Fibroblast of peridontal ligament (primary cell): ENCODE results near the gene KIAA0319L.
A peak's percentile ranks its signal among the peaks of the same experiment; 100 is the strongest.
"Not testable (repeated sequence)": the region's sequence is repeated elsewhere in the genome, so short reads cannot be mapped to it uniquely, and the experiment has no call there.

Experiments used
- DNase-seq: peaks from one replicate; pipeline ENCODE4 v3.0.0-alpha.2; 2010; ENCODE audit errors: extremely low read depth

Gene KIAA0319L

DNA sequence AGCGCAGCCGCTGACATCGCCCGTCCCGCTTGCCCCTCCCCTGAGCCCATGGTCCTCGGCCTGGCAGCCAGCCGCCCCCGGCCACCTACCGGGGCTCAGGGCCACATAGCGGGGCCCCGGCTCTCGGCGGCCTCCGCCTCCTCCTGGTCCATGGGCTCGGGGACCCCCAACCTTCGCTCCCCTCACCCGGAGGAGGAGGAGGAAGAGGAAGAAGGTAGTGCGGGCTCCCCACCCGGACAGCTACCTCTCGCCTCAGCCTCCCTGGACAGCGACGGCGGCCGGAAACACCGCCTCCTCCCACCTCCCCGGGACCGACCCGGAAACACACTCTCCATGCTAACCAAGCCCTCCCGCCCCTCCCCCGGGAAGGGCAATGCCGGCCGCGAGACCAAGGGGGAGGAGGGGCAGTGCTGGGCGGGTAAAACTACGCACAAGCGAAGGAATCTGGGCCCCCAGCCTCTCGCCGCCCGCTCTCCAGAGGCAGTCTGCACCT lies at the start of gene KIAA0319L:
TSS of gene KIAA0319L (minus strand) at position 286 of the 493 bp plus-strand sequence. CDS start 2,912 bp downstream, outside the sequence.
- no peak for DNase-seq

GRCh38 chr1:35605867-35606182 lies 48.6 kb upstream of the KIAA0319L start:
- peak; percentile 55 for DNase-seq

DNA sequence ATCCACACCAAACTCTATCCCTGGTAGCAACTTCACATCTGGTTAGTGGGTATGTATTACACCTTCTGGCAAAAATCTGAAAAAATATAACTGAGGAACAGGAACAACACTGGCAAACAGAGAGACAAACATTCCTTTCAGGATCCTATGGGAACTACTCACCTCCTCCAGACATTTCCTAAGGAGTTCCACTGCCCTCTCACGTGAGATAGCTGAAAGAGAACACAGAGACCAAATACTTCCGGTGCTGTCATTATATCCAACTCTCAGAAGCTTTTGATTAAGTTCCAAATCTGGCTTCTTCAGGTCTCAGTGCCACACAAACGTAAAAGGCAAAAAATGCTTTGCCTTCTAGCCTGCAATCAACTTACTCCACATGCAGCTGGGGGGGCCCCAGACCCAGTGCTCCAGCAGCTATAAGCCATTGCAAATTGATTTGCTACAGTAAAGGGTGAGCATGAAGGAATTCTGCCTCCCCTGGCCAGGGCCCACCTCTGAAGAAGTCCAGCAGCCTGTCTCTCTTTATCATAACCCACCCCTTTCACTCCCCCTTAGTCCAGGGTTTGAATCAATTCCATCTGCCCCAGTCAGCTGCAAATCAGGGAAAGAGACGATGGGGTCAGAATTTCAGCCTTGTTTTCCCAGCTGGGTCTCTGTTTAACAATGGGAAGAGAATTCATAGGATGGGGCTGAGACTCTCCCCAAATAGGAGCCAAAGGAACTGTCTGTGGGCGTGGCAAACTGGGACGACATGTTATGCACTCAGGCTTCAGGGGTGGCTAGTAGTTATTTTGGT lies 48.1 kb upstream of the KIAA0319L start:
- DNase-seq = peak; percentile 15

- no peak for DNase-seq
Measured at GRCh38 chr1:35603941-35604340, 46.7 kb upstream of the KIAA0319L start.

GRCh38 chr1:35603468-35603867 lies 46.3 kb upstream of the KIAA0319L start:
- no peak for DNase-seq

DNA sequence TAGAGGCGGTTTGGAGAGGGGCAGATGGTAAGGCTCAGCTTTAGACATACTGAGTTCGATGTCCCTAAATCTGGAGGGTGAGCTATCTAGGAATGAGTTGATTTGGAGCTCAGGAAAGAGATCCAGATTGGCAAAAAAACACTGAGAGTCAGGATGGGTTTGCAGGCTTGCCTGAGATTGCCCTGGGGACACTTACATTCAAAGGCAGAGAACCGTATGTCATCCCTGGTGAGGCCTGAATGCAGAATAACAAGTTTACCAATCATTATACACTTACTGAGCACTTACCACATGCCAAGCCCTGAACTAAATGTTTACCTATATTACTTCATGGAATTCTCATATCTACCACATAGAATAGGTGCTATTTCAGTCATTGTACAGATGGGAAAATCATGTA lies 43.4 kb upstream of the KIAA0319L start:
- no peak for DNase-seq

GRCh38 chr1:35599411-35599810 lies 42.2 kb upstream of the KIAA0319L start:
- no peak for DNase-seq

DNA sequence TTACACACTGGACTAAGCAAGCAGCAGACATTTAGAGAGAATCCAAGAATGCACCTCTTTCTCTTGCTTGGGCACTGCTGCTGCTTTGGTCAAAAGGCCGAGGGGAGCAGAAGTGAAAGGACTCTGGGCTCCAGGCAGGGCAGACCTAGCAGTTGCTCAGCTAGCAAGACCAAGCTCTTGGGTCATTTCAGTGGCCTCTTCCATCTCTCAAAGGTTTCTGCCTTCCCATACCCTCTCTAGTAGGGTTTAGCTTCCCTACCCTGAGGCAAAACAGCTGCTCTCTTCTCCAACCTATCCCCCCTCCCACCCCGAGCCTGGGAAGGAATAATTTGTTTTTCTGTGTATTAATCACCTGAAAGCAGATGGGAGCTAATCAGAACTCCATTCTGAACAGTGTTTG lies 41.7 kb upstream of the KIAA0319L start:
- no peak for DNase-seq

GRCh38 chr1:35597870-35598269 lies 40.7 kb upstream of the KIAA0319L start:
- DNase-seq = no peak

DNA sequence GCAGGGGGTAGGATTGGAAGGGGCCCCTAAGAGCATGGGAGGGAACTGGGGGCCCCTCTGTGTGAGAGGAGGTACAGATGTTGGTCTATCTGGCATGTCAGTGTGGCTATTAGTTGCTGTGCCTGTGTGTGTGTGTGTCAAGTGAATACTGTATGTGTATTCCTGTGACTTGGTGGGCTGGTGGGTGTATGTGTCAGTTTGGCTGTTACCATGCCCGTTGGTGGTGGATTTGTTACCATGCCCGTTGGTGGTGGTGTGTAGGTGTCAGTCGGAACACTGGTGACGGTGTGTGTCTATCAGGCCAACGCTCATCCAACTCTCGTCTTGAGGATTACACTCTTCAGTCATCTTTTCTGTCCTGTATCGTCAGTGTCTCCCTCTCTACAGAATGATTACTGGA lies 38.5 kb upstream of the KIAA0319L start:
- DNase-seq = no peak

- no peak for DNase-seq
Measured at GRCh38 chr1:35594005-35594760, 37.0 kb upstream of the KIAA0319L start.

DNA sequence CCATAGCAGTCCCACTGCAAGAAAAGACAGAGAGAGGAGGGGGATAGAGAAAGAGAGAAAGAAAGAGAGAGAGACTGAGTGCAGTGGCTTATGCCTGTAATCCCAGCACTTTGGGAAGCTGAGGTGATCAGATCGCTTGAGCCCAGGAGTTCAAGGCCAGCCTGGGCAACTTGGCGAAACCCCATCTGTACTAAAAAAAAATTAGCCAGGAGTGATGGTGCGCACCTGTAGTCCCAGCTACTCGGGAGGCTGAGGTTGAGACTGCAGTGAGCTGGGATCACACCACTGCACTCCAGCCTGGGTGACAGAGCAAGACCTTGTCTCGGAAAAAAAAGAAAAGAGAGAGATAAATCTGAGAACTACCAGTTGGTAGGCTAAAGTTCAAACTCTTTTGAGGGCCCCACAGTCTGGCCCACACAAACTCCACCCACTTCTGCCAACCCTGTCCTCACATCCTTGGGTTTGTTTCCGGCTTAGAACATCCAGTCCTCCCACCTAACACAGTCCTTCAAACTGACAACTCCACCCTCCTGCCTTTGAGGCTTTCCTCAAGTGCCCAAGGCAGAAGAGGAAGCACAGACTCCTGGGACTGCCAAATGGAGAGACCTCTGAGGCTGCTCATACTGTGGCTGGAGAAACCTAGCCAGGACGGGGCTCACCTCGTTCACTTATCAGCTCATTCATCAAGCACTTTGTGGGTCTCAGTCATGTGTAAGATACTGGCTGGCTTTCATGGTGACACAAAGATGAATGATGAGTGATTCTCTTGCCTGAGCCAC lies 36.0 kb upstream of the KIAA0319L start:
- no peak for DNase-seq

- no peak for DNase-seq
Measured at GRCh38 chr1:35591211-35591610, 34.0 kb upstream of the KIAA0319L start.

- DNase-seq = no peak
Measured at GRCh38 chr1:35590476-35591040, 33.4 kb upstream of the KIAA0319L start.

DNA sequence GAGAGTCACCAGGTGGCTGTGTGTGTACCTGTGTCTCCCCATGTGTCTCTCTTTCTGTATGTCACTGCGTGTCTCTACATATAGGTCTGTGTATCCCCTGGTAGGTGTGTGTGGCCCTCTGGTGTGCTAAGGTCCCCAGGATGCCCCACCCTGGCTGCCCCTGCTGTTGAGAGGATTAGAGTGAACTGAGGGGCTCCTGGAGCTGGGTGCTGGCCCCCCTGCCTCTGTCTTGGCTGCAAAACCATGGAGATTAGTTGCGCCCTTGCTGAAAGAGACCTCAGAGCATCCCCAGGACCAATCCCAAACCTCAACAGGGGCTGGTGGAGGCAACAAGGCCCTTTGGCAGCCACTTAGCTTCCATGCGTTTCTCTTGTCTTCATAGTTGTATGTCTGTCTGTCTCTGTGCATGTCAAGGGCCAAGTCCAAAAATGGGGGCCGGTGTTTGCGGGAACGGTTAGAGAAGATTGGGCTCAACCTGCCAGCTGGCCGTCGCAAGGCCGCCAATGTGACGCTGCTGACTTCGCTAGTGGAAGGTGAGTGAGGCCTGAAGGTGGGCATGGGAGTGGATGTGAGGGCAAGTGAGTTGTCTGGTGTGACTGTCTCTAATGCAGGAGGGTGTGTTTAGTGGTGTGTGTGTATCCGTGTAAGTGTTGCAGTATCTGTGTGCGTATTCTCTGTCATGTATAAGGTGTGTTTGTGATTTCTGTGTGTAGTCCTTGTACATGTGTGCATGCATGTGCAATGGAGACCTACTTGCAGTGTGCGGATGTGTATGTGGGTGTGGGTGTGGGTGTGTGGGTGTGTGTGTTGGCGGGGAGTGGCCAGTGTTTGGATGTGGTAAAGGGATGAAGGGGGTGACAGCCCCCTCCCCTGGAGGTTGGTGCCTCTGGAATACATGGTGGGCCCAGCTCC lies 32.6 kb upstream of the KIAA0319L start:
- no peak for DNase-seq

GRCh38 chr1:35588197-35588910 lies 31.2 kb upstream of the KIAA0319L start:
- no peak for DNase-seq

DNA sequence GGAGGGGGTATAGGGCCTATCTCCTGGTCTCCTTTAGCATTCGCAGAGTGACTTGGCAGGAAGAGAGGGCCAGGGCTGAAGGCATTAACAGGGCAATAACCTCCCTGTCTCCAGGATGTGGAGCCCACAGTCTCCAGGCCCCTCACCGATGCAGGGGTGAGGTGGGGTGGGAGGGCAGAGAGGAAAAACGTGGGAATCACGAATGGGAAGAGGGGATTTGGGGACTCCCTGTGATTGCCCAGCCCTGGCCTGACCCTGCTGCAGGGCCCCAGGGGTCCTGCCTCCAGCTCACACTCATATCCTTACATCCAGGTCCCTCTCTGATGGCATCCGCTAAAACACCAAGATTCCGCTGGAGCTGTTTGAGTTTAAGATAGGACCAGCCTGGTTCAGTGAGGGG lies 30.5 kb upstream of the KIAA0319L start:
- DNase-seq = no peak

DNA sequence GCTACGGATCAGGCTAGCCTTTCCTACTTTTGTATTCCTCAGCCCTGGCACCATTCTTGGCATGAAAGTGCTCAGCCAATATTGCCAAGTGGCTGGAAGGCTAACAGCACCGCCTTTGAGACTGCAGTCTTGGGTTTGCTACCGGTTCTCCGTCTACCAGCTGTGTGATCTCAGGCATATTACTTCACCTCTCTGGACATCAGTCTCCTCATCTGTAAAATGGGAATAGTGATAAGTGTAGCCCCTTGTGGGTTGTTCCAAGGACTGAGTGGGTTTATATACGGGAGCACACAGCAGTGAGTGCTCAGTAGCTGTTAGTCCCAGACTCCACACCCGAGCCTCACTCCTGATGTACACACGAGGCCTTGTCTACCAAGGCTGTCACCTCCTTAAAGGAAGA lies 29.6 kb upstream of the KIAA0319L start:
- DNase-seq = no peak

- not testable (repeated sequence) for DNase-seq
Measured at GRCh38 chr1:35585805-35586204, 28.6 kb upstream of the KIAA0319L start.

- DNase-seq = no peak
Measured at GRCh38 chr1:35585281-35585680, 28.1 kb upstream of the KIAA0319L start.
